HG03066 (cell line): ENCODE results near the gene GRIN1.
"Not testable (repeated sequence)": the region's sequence is repeated elsewhere in the genome, so short reads cannot be mapped to it uniquely, and the experiment has no call there.

Source experiments
- ATAC-seq: cut with Tn5 transposase; IDR thresholded peaks from one replicate; pipeline ENCODE4 v1.9.1; 2021; ENCODE audit warnings: low read depth; ENCODE audit not compliant: unreplicated experiment

Gene GRIN1

DNA sequence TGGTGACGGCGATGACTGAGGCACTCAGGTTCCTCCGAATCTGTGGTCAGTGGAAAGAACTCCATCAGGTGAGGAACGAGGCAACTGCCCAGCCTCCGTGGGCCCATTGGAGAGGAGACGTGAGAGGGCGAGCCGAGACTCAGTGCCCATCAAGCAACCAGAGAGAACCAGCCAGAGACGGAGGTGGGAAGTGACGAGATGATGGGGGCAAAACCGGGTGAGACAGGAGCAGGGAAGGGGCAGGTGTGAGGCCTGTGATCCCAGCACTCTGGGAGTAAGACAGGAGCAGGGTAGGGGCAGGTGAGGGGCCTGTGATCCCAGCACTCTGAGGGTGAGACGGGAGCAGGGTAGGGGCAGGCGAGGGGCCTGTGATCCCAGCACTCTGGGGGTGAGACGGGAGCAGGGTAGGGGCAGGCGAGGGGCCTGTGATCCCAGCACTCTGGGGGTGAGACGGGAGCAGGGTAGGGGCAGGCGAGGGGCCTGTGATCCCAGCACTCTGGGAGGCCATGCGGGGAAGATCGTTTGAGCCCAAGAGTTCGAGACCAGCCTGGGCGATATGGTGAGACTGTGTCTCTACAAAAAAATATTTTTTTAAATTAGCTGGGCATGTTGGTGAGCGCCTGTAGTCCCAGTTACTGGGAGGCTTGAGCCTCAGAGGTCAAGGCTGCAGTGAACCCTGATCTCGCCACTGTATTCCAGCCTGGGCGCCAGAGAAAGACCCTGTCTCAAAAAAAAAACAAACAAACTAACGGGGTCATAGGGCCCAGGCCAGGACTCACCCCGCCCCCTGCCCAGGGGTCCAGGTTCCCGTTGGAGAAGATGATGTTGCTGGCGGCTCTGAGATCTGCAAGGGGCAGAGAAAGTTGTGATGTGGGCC lies 27.8 kb upstream of the GRIN1 start:
- no peak for ATAC-seq

DNA sequence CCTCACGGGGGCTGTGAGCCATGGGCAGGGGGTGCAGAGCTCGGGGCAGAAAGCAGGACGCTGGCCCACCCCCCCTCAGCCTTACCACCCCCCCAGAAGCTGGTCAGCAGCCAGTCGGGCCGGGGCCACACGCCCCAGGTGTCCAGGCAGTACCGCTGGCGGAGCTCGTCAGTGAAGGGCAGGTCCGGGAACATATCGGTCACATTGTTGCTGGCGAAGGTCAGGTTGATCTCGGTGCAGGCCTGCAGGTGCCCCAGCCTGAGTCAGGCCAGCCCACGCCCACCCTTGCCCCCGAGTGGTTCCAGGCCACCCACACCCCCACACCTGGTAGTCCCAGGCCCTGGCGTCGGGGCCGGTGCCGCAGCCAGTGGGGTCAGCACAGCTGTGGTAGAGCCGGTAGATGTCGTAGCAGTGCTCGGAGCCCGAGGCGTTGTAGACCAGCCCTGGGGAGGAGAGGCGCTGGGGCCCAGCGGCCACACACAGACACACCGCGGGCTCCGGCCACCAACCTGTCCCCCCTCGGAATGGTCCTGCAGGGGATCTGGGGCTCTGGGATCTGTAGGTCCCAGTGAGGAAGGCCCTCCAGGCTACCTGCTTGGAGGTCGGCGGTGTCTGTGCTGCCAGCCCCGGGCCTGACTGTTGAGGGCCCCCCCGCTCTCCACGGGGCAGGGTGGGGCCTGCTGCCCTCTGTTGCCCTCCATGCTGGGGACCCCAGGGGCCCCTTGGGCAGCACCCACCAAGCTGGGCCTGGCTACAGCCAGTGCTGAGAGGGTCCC lies 27.0 kb upstream of the GRIN1 start:
- no peak for ATAC-seq

DNA sequence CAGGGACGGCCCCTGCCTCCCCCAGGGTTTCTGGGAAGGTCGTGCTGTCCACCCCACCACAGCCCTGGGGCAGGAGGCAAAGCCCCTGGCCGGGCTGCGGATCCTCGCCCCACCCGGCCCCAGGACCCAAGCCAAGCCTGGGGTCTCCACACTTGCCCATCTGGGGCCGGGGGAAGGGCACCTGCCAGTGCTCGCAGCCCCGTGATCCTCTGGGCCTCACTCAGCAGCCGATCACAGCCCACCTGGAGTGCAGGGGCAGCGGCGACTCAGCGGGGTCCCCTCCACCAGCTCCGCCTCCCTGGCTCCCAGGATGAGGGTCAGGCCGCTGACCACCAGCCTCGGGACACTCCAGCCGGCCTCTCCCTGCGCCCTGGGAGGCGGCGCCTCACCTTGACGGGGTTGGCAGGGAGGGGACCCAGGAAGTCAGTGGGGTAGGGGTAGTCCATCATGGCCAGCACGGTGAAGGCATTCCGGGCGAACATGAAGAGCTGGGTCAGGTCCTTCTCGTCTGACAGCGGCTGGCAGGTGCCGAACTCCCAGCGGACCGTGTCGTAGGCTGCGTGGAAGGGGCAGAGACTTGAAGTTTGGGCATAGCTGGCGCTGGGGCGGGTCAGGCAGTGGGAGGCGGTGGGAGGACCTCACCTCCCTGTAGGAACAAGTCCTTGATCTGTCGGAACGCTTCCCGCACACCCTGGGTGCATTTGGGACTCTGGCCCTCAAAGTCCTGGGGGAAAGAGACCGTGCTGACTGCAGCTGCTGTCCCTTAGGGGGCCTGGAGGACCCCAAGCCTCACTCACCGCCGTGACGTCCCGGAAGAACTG lies 26.2 kb upstream of the GRIN1 start:
- ATAC-seq = no peak

DNA sequence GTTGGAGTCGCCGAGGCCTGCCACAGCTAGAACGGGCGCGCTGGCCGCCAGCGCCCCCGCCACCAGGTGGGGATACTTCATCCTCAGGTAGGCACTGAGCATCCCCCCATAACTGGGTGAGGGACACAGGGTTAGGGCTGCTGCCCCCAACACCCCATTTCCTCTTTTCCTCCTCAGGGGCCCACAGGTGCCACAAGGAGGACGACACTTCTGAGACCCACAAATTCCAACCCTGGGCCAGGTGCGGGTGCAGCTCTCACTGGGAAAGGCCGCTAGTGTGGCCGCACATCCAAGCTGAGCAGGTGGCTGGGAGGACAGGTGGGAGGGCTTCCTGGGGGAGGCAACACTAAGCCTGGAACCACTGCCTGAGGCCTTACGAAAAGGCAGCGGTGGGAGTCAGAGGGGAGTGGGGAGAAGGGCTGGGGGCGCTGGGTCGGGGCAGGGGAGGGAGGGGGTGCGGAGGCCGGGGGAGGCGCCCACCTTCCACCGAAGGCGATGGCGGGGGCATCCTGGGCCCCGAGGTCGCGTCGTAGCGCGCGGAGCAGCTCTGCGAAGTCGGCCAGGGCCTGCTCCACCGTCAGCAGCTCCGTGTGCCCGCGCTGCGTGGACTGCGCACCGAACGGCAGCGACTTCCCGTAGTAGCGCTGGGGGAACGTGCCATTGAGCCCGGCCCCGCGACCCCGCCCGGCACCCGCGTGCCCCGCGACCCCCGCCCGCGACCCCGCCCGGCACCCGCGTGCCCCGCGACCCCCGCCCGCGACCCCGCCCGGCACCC lies 25.4 kb upstream of the GRIN1 start:
- no peak for ATAC-seq

DNA sequence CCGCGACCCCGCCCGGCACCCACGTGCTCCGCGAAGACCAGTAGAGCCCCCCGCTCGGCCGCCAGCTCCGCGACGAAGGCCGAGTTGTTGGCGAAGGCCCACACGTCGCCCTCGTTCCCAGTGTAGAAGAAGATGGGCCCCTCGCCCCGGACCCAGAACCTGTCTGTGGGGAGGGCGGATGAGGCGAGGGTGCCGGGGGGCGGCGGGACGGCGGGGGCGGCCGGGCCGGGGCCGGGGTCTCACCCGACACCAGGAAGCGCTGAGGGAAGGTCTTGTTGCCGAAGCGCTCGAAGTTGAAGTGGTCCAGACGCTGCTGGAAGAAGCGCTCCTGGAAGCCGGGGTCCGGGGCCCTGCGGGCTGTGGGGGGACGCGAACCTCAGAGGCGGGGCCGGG lies 24.7 kb upstream of the GRIN1 start:
- no peak for ATAC-seq

DNA sequence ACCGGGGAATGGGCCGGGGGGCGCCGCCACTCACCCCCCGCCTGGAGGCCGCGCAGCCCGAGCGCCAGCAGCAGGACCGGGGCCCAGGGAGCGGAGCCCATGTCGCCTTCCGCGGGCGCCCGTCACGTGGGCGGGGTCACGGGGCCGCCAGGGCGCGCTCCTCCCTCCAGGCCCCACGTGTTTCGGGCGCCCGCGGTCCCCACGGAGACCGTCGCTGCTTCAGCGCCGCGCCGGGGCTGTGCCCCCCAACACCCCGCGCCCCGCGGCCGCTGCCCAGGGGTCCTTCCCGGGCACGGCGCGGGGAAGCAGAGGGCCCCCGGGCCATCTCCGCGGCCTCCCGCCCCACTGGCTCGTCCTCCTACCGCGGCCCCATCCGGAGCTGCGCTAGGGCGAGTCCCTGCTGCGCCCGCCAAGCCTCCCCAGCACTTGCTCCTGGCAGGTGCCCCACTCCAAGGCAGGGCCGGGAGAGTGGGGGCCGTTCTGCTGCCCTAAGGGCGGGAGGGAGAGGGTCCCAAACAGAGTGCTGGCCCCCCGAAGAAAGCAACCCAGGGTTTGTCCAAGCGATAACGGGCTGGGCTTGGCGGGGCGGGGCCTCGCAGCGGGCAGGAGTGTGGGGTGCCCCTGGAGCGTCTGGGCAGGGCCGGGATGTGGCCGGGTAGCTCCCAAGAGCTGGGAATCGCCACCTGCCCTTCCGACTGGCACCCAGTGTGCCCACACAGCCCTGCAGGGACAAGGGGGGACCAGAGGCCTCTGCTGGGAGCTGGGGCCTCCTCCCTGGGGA lies 24.2 kb upstream of the GRIN1 start, which contains the start of gene DPP7:
TSS of gene DPP7 (minus strand) at position 121 of the 781 bp plus-strand sequence. CDS start at position 101, 20 bp downstream.
- no peak for ATAC-seq

DNA sequence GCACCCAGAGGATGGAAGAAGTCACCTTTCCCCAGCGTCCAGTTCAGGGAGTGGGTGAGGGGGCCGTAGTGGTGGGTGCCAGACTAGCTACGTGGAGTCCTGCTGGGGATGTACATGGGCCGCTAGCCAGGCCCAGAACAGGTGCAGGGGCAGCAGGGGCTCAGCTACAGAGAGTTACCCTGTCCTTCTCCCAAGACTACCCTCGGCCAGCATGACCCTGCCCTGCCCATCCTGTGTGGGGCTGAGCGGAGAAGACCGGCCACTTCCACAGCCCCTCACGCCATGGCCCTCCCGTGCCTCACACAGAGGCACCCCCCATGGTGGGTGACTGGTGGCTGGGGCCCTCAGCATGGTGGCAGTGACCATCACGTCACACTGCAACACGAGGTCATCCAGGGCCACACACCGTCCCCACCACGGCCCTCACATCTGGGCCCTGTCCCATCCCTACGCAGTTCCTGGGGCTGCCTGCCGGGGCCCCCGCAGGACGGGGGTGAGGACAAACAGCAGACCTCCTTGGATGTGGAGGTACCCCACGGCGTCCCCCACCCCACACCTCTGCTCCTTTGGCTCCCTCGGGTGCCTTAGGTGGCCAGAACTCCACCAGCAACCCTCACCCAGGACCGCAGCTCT lies 23.4 kb upstream of the GRIN1 start:
- no peak for ATAC-seq

DNA sequence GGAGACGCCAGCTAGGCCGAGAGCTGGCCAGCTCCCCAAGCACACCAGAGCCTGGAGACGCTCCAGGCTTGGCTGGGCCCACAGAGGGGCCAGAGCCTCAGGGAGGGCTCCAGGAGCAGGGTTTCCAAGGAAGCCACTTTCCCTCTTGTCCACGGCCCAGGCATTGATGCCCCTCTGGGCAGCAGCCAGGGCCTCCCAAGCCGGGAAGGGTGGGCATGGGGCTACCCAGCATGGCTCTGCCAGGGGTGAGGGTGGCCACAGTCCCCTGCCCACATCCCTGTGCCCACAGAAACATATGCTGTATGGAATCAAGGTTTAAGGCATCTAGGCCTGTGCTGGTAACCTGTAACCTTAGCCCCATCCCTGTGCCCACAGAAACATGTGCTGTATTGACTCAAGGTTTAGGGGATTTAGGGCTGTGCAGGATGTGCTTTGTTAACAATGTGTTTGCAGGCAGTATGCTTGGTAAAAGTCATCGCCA lies 22.9 kb upstream of the GRIN1 start:
- no peak for ATAC-seq

DNA sequence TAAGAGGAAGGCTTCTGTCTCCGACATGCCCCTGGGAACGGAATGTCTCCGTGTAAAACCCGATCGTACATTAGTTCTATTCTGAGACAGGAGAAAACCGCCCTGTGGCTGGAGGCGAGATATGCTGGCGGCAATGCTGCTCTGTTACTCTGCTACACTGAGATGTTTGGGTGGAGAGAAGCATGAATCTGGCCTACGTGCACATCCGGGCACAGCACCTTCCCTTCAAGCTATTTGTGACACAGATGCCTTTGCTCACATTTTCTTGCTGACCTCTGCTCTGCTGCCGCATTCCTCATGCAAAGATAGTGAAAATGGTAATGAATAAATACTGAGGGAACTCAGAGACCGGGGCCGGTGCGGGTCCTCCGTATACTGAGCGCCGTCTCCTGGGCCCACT lies 22.2 kb upstream of the GRIN1 start:
- no peak for ATAC-seq

DNA sequence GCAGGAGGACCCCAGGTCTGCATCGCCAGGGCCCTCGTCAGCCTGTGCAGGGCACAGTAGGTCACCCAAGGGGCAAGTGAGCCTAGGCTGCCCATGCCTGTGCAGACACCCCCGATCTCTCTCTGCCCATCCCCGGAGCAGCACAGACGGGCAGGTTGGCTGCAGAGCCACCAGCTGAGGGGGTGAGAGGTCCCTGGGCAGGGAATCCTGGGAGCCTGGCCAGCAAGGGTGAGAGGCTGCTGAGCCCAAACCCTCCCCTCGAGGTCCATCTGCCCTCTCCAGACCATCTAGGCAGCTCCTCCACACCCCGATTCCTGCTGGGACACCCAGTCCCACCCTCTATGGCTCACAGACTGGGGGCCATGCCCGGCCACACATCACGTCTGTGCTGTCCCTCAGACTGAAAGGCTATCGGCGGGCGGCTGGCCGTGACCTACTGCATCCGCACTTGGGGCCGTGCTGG lies 21.7 kb upstream of the GRIN1 start:
- no peak for ATAC-seq

DNA sequence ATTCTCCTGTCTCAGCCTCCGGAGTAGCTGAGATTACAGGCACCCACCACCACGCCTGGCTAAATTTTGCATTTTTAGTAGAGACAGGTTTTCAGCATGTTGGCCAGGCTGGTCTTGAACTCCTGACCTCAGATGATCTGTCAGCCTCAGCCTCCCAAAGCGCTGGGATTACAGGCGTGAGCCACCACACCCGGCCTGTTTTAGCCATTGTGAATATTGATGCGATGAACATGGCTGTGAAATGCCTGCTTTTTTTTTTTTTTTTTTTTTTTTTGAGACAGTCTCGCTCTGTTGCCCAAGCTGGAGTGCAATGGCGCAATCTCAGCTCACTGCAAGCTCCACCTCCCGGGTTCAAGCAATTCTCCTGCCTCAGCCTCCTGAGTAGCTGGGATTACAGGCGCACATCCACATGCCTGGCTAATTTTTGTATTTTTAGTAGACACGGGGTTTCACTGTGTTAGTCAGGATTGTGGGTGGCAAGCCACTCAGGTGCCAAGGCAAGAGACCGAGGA lies 20.8 kb upstream of the GRIN1 start:
- ATAC-seq = not testable (repeated sequence)

DNA sequence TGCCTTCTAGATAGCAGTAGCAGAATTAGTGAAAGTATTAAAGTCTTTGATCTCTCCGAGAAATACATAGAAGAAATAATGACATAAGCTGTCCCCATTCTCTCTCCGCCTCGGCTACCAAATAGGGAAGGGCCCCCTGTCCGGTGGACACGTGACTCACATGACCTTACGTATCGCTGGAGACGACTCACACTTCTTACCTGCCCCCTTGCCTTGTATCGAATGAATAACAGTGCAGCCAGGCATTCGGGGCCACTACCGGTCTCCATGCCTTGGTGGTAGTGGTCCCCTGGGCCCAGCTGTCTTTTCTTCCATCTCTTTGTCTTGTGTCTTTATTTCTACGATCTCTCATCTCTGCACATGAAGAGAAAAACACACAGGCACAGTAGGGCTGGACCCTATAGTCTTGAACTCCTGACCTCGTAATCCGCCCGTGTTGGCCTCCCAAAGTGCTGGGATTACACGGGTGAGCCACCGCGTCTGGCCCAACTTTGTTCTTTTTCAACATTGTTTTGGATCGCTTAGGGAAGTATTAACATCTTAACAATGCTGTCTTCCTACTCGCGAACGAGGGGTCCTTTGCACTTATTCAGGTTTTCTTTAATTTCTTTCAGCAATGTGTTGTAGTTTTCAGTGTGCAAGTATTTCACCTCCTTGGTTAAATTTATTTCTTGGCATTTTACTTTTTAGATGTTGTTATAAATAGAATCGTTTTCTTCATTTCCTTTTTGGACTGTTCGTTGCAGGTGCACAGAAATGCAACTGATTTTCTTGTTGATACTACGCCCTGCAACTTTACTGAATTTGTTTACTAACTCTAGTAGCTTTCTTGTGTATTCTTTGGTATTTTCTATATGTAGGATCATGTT lies 16.8 kb upstream of the GRIN1 start:
- not testable (repeated sequence) for ATAC-seq

DNA sequence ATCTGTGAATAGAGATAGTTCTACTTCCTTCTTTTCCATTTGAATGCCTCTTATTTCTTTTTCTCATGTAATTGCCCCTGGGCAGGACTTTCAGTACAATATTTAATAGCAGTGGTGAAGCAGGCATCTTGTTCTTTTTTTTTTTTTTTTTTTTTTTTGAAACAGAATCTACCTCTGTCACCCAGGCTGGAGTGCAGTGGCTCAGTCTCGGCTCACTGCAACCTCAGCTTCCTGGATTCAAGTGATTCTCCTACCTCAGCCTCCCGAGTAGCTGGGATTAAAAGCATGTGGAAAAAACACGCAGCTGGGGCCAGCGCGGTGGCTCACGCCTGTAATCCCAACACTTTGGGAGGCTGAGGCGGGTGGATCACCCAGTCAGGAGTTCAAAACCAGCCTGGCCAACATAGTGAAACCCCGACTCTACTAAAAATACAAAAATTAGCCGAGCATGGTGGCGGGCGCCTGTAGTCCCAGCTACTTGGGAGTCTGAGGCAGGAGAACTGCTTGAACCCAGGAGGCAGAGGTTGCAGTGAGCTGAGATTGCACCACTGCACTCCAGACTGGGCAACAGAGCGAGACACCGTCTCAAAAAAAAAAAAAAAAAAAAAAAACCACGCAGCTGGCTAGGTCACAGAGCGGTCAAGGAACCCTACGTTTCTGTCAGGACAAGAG lies 16.0 kb upstream of the GRIN1 start:
- not testable (repeated sequence) for ATAC-seq

DNA sequence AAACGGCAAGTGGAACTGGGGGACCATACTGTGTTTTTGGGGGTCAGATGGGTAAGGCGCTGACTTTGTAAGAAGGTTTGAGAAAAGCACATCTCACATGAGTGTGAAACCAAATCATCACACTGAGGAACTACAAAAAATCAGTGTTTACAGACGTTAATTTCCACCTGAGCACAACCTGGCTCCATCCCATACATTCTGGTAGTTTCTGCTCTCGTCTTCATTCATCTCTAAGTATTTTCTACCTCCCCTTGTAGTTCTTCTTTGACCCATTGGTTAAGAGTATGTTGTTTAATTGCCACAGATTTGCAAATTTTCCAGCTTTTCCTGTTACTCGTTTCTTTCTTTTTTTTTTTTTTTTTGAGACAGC lies 15.5 kb upstream of the GRIN1 start:
- no peak for ATAC-seq

DNA sequence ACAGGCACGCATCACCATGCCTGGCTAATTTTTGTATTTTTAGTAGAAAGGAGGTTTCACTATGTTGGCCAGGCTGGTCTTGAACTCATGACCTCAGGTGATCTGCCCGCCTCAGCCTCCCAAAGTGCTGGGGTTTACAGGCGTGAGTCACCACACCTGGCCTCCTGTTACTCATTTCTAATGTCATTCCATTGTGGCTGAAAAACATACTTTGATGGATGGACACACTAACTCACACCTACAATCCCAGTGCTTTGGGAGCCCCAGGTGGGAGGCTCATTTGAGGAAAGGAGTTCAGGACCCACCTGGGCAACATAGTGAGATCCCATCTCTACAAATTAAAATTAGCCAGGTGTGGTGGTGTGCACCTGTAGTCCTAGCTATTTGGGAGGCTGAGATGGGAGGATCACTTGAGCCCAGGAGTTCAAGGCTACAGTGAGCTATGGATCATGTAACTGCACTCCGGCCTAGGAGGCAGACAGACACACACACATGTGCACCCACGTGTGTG lies 14.9 kb upstream of the GRIN1 start:
- not testable (repeated sequence) for ATAC-seq

DNA sequence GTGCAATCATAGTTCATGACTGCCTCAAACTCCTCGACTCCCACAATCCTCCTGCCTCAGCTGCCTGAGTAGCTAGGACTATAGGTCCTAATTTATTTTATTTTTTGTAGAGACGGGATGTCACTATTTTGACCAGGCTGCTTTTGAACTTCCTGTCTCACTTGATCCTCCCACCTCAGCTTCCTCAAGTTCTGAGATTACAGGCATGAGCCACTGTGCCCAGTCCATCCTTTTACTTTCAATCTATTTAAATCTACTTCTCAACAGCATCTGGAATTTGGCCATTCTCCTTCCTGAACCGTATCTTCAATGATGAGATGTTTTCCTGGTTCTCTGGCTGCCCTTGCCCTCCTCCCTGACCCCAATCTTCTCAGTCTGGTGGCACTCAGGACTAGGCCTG lies 12.2 kb upstream of the GRIN1 start:
- no peak for ATAC-seq
